MM.1S (cell line): ENCODE measurements around the gene SEPTIN1.

ENCODE experiments used
- DNase-seq: peaks from one replicate; pipeline ENCODE4 v3.0.0-alpha.2; 2015
- H2AFZ ChIP-seq: fragments of 300-600 bp; sonication (generic); 2 replicates; pipeline ENCODE4 v1.6.0; 2016; ENCODE audit warnings: antibody characterized with exemption, low read length
- H3F3A ChIP-seq: fragments of 300-600 bp; sonication (generic); 2 replicates; pipeline ENCODE4 v1.6.1; 2016; ENCODE audit warnings: mild to moderate bottlenecking, antibody characterized with exemption, low read length, moderate library complexity, mixed read lengths; ENCODE audit not compliant: insufficient read depth
- H3K27ac ChIP-seq: fragments of 300-600 bp; sonication (generic); 2 replicates; pipeline ENCODE4 v1.5.1; 2016; ENCODE audit warnings: mild to moderate bottlenecking, low read length
- H3K27me3 ChIP-seq: fragments of 300-600 bp; sonication (generic); replicated peaks from 2 replicates; pipeline ENCODE4 v1.6.0; 2016; ENCODE audit warnings: low read length; ENCODE audit not compliant: insufficient read depth
- H3K36me3 ChIP-seq: fragments of 300-600 bp; sonication (generic); replicated peaks from 2 replicates; pipeline ENCODE4 v1.6.1; 2016; ENCODE audit warnings: mild to moderate bottlenecking, low read length, mixed read lengths; ENCODE audit not compliant: insufficient read depth
- H3K4me1 ChIP-seq: fragments of 300-600 bp; sonication (generic); 2 replicates; pipeline ENCODE4 v1.6.1; 2016; ENCODE audit warnings: low read length, mixed read lengths
- H3K4me2 ChIP-seq: fragments of 300-600 bp; sonication (generic); 2 replicates; pipeline ENCODE4 v1.6.0; 2016; ENCODE audit warnings: low read depth, low read length
- H3K4me3 ChIP-seq: fragments of 300-600 bp; sonication (generic); 2 replicates; pipeline ENCODE4 v1.5.1; 2016; ENCODE audit warnings: low read length, mixed read lengths
- H3K79me2 ChIP-seq: fragments of 300-600 bp; sonication (generic); 2 replicates; pipeline ENCODE4 v1.6.1; 2016; ENCODE audit warnings: mixed run types, low read length, mixed read lengths
- H3K9ac ChIP-seq: fragments of 300-600 bp; sonication (generic); 2 replicates; pipeline ENCODE4 v1.6.1; 2016; ENCODE audit warnings: low read length, mixed read lengths
- H3K9me2 ChIP-seq: fragments of 300-600 bp; sonication (generic); replicated peaks from 2 replicates; pipeline ENCODE4 v1.6.1; 2016; ENCODE audit warnings: mild to moderate bottlenecking, low read length, mixed read lengths; ENCODE audit not compliant: insufficient read depth
- H3K9me3 ChIP-seq: fragments of 300-600 bp; sonication (generic); replicated peaks from 2 replicates; pipeline ENCODE4 v1.6.1; 2016; ENCODE audit warnings: mild to moderate bottlenecking, low read length, mixed read lengths; ENCODE audit not compliant: insufficient read depth
- H4K20me1 ChIP-seq: fragments of 300-600 bp; sonication (generic); 2 replicates; pipeline ENCODE4 v1.6.1; 2016; ENCODE audit warnings: mild to moderate bottlenecking, low read length, moderate library complexity, mixed read lengths; ENCODE audit not compliant: insufficient read depth
- CTCF ChIP-seq: fragments of 300-600 bp; sonication (generic); IDR thresholded peaks from 2 replicates; pipeline ENCODE4 v1.5.1; 2016; ENCODE audit warnings: antibody characterized with exemption, low read length, mixed read lengths
- EZH2 ChIP-seq: fragments of 300-600 bp; sonication (generic); optimal IDR thresholded peaks from 2 replicates; pipeline ENCODE3; 2017; ENCODE audit warnings: low read depth, mild to moderate bottlenecking, antibody characterized with exemption, low read length, mixed read lengths
- EZH2phosphoT487 ChIP-seq: fragments of 300-600 bp; sonication (generic); IDR thresholded peaks from 2 replicates; pipeline ENCODE4 v1.6.1; 2018; ENCODE audit warnings: antibody characterized with exemption, low read length

SEPTIN1 gene, protein sequence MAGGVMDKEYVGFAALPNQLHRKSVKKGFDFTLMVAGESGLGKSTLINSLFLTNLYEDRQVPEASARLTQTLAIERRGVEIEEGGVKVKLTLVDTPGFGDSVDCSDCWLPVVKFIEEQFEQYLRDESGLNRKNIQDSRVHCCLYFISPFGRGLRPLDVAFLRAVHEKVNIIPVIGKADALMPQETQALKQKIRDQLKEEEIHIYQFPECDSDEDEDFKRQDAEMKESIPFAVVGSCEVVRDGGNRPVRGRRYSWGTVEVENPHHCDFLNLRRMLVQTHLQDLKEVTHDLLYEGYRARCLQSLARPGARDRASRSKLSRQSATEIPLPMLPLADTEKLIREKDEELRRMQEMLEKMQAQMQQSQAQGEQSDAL

GRCh38 chr16:30382111-30382881 lies at the start of gene SEPTIN1:
TSS of gene SEPTIN1 (minus strand) at chr16:30382561. CDS start at chr16:30382542, 19 bp downstream.
- Histone ChIP-seq H3K4me3 (peak within 1 kb of the TSS; percentile 68), H3K9ac (peak within 1 kb of the TSS; percentile 79), H2AFZ (peak within 1 kb of the TSS; percentile 82)

GRCh38 chr16:30430428-30430970 lies 48.1 kb upstream of the SEPTIN1 start:
- Histone ChIP-seq H3K9ac (no peak overlapping the region), H3K9me2 (no peaks in the 10 kb centered on the region), H4K20me1 (no peaks in the 10 kb centered on the region), H3K4me3 (peak overlapping the region; percentile 24; the same call in 1 of the 2 replicates), H3F3A (peaks cover 5% of the 10 kb centered on the region), H2AFZ (peak overlapping the region; percentile 97), H3K27me3 (no peaks in the 10 kb centered on the region), H3K36me3 (0 out of 2 replicates have a peak, but pooled peaks cover 5% of the 10 kb centered on the region), H3K4me2 (peak overlapping the region; percentile 52; the same call in 1 of the 2 replicates), H3K4me1 (peaks cover 6% of the 10 kb centered on the region), H3K79me2 (peaks cover 32% of the 10 kb centered on the region), H3K27ac (peak overlapping the region; percentile 17; the same call in 1 of the 2 replicates), H3K9me3 (no peaks in the 10 kb centered on the region)
- DNase-seq = no peak
- TF ChIP-seq EZH2 (no peak), CTCF (no peak; the same call in 1 of the 2 replicates), EZH2phosphoT487 (no peak)

More at GRCh38 chr16:30382111-30382881, at the start of gene SEPTIN1:
- Histone ChIP-seq H3K9me3 (no peaks in the 10 kb centered on the region), H3F3A (peaks cover 33% of the 10 kb centered on the region), H4K20me1 (no peaks in the 10 kb centered on the region), H3K79me2 (peaks cover 36% of the 10 kb centered on the region), H3K27me3 (no peaks in the 10 kb centered on the region), H3K27ac (peak within 1 kb of the TSS; percentile 47; the same call in 1 of the 2 replicates), H3K36me3 (no peaks in the 10 kb centered on the region), H3K4me1 (peaks cover 31% of the 10 kb centered on the region), H3K4me2 (peak within 1 kb of the TSS; percentile 80), H3K9me2 (no peaks in the 10 kb centered on the region)
- TF ChIP-seq CTCF (no peak), EZH2phosphoT487 (no peak), EZH2 (no peak)
- DNase-seq = peak; percentile 76

- Histone ChIP-seq H3K36me3 (0 out of 2 replicates have a peak, but pooled peaks cover 5% of the 10 kb centered on the region), H3K4me3 (peak within 1 kb of the TSS; percentile 90), H3K9ac (peak within 1 kb of the TSS; percentile 86), H3K79me2 (peaks cover 34% of the 10 kb centered on the region), H3K4me2 (peak within 1 kb of the TSS; percentile 91), H3K9me3 (no peaks in the 10 kb centered on the region), H3F3A (peaks cover 5% of the 10 kb centered on the region), H3K9me2 (no peaks in the 10 kb centered on the region), H3K27ac (peak within 1 kb of the TSS; percentile 32; the same call in 1 of the 2 replicates), H3K27me3 (no peaks in the 10 kb centered on the region), H2AFZ (peak within 1 kb of the TSS; percentile 97), H3K4me1 (peaks cover 6% of the 10 kb centered on the region), H4K20me1 (no peaks in the 10 kb centered on the region)
- DNase-seq = peak; percentile 100
- TF ChIP-seq EZH2phosphoT487 (no peak), EZH2 (no peak), CTCF (peak; percentile 88)
These were observed 47.5 kb upstream of the SEPTIN1 start, which contains the start of gene DCTPP1 for GRCh38 chr16:30429678-30430427. TSS of gene DCTPP1 (minus strand) at chr16:30430030. CDS start at chr16:30429980, 50 bp downstream.
